Panc1 (cell line): ENCODE measurements around the gene DAB2.

Experiments used
- CTCF ChIP-seq: fragments of 450-650 bp; IDR thresholded peaks from 2 replicates; pipeline ENCODE4 v1.5.1; 2017; ENCODE audit warnings: mild to moderate bottlenecking
- POLR2AphosphoS5 ChIP-seq: IDR thresholded peaks from 2 replicates; pipeline ENCODE4 v1.6.1; 2012; ENCODE audit warnings: mild to moderate bottlenecking, low read depth, low read length, moderate library complexity
- REST ChIP-seq, 2 experiments: IDR thresholded peaks; 2 replicates each; pipeline ENCODE4 v1.6.1; 2011 to 2012; ENCODE audit warnings: low read depth in 2 of 2, control low read depth in 1 of 2, low read length in 1 of 2, mild to moderate bottlenecking in 1 of 2, moderate library complexity in 1 of 2; ENCODE audit not compliant: insufficient read depth in 1 of 2

- no peak for TF ChIP-seq CTCF
- no peak for TF ChIP-seq POLR2AphosphoS5
- no peak for TF ChIP-seq REST (IDR thresholded peaks at IDR 0.05; ENCODE audit: insufficient read depth in 1 of 2, low read depth in 2 of 2, low read length in 1 of 2)
Measured at GRCh38 chr5:39433848-39434247, 9.1 kb upstream of the DAB2 start.
